D721Med (cell line): ENCODE data around the gene GABRA5.

Experiments used
- DNase-seq: peaks from one replicate; pipeline ENCODE4 v3.0.0; 2011; ENCODE audit warnings: low spot score; ENCODE audit not compliant: insufficient read length
- FAIRE-seq: peaks from 2 replicates; lab custom pipeline; 2011; peaks lifted over from hg19 to GRCh38; lab: Jason Lieb, UNC
- TF ChIP-seq, protein P1 (sequence below): IDR thresholded peaks from 2 replicates; pipeline ENCODE4 v1.5.1; 2012; ENCODE audit warnings: mild to moderate bottlenecking, control low read depth; ENCODE audit not compliant: insufficient read depth; ENCODE audit errors: missing control alignments

Gene GABRA5

DNA sequence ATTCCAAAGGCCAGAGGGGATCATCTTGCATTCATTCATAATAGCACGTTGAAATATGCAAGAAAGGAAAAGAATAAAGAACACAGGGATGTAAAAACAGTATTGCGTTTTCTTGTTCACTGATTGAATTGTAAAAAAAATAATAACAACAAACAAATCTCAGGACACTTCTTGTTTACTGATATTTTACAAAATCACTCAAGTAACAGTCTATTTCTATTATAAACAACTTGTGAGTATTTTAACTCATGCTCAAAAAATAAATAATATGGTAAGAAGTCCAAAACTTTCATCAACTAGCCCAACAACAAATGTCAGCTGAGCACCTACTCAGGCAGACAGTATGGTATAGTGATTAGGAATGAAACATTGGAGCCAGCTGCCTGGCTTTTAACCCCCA lies 101.9 kb downstream of the GABRA5 start:
- TF ChIP-seq, protein P1, sequence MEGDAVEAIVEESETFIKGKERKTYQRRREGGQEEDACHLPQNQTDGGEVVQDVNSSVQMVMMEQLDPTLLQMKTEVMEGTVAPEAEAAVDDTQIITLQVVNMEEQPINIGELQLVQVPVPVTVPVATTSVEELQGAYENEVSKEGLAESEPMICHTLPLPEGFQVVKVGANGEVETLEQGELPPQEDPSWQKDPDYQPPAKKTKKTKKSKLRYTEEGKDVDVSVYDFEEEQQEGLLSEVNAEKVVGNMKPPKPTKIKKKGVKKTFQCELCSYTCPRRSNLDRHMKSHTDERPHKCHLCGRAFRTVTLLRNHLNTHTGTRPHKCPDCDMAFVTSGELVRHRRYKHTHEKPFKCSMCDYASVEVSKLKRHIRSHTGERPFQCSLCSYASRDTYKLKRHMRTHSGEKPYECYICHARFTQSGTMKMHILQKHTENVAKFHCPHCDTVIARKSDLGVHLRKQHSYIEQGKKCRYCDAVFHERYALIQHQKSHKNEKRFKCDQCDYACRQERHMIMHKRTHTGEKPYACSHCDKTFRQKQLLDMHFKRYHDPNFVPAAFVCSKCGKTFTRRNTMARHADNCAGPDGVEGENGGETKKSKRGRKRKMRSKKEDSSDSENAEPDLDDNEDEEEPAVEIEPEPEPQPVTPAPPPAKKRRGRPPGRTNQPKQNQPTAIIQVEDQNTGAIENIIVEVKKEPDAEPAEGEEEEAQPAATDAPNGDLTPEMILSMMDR, result no peak
- DNase-seq, result no peak
- no peak for FAIRE-seq

DNA sequence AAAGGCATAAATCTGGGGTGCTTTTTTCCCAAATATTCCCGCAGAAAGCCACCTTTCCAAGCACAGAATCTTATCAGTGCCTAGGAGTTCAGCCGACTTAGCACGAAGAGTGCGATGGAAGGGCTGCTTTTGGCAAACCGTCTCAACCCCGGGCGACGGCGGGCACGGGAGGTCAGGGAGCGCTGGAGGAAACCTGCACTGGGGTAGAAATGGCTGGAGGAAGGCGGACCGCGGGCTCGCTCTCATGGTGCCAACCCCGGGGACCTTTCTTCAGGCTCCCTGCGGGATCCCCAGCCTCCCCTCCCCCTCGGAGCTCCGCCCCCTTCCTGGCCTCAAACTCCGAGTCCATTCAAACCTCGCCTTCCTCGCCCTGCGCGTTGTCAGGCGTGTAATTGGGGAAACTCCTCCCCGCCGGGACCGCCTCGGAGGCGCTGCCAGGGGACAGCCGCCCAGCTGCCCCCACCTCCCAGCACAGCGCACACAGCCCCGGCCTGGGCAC lies 103.9 kb downstream of the GABRA5 start, which contains the start of gene GABRG3:
TSS of gene GABRG3 (plus strand) at position 470 of the 499 bp plus-strand sequence.
- FAIRE-seq (no peak), DNase-seq (no peak)
- TF ChIP-seq, protein P1, result no peak

DNA sequence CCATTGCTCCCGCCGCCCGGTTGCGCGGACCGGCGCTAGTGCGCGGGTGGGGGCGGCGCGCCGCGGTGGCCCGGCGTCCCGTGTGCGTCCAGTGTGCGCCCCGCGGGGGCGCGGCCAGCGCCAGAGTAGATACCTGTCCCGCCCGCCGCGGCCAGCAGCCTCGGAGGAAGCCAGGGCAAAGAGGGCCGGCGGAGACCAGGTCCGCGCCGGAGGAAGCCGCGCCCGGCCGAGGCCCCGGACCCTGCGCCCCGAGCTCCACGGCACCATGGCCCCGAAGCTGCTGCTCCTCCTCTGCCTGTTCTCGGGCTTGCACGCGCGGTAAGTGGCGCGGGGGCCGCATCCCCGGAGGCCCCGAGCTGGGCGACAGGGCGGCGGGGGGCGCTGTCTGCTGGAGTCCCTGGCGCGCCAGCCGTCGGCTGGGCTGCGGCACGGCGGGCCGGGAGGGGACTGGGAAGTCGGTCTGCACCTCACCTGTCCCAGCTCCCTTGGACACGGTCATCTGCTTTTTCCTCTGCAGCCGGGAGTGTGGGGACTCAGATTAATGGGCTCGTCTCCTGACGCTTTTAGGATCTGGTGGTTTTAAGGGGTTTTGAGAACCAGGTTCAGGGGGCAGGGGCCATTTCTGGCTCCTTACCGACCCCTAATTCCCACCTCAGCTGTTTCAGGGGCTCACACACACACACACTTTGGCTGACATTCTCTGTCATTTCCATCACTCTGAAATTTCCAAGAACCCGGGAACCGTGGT lies 104.6 kb downstream of the GABRA5 start:
- FAIRE-seq, result no peak
- TF ChIP-seq, protein P1, result peak; percentile 18
- no peak for DNase-seq

DNA sequence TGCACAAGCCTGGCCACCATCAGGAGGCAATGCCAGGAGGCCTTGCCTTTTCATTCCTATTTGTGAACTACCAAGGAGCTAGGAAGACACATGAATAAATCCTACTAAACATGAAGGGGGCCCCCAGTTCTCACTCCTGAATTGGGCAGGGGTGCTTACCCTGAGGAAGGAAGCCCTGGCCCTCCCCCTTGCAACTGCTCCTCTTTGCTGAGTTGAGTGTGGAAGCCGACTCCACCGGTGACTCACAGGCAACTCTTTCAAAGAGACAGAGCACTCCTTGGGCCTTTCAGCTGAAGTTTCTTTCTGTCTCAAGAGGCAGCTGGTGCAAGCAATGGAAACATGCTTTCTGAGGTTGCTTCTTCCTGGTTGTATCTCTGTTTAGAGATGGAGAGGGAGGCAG lies 105.8 kb downstream of the GABRA5 start:
- DNase-seq, result no peak
- TF ChIP-seq, protein P1, result no peak
- no peak for FAIRE-seq

DNA sequence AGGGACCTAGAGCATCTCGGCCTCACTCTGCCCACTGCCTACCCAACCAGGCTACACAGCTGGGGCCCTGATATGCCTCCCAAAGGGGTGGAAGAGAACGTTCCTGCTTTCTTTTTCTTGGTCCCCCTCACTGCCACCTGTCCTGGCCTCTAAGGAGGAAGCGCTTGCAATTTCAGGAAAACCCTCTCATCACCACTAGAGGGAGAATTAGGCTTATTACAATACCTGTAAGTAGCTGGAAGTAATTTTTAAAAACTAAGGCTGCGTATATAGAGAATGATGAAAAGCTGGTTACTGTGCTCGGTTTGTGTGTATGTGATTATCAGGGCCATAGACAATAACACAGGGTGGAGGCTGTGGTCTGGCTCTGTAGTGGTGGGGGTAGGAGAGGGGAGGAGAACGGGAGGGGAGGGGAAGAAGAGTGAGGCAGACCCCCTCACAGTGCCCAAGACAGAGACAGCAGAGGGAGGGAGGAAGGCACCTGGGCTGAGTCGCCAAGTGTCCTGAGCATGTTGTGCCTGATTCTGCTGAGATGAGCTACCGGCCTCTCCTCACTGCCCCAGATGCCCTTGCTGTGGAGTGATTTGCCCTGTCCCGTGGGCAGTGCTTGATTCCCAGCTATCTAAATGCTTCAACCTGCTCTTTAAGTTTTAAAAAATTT lies 107.4 kb downstream of the GABRA5 start:
- FAIRE-seq (no peak), DNase-seq (no peak)
- TF ChIP-seq, protein P1, result peak; percentile 58

DNA sequence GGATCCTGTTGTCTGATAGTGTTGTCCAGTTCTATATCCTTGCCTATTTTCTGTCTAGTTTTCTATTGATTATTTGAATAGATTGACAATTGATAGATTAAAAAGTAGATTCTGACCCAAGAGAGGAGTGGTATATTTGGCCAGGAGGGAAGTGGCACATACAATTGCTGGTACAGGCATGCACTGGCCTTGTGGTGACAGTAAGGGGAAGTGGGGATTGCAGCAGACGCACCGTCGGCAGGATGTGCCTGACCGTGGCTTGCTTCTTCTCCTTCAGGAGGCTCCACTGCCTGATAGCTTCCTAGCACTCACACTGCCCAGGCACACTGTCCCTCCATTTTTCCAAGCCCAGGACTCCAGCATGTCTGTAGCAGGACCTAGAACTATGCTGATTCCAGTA lies 114.6 kb downstream of the GABRA5 start:
- TF ChIP-seq, protein P1, result no peak
- no peak for FAIRE-seq
- no peak for DNase-seq
